MCF 10A (cell line): ENCODE data around the gene ST8SIA4. TPM values are rescaled to one million over a fixed set of nuclear protein-coding genes. Genes with fewer than 3 reads are reported as not detected.

Experiments used
- BruUV-seq: library from RNA; stranded (reverse); fragments of 400-500 nt; replicated peaks from 2 replicates; lab custom pipeline; 2021; lab: Mats Ljungman, UMichigan
- CTCF ChIA-PET: fragments of 300-600 bp; sonication (Branson Sonifier 250); formaldehyde crosslinking; extraction: SDS; loops from one replicate; lab custom pipeline; 2021; ENCODE audit warnings: antibody characterized with exemption, inconsistent platforms; lab: Yijun Ruan, JAX
- POLR2A ChIA-PET: fragments of 300-600, 350-650 bp; sonication (Branson Sonifier 250); formaldehyde crosslinking; extraction: SDS; loops from one replicate; lab custom pipeline; 2020; ENCODE audit warnings: antibody characterized with exemption, inconsistent platforms; lab: Yijun Ruan, JAX
- DNase-seq: peaks from one replicate; pipeline ENCODE4 v3.0.0-alpha.2; 2018; ENCODE audit not compliant: unreplicated experiment
- H3K27ac Mint-ChIP-seq: one replicate; pipeline ENCODE4 v1.8.0; 2022; ENCODE audit warnings: mild to moderate bottlenecking, low read depth, mixed read lengths; ENCODE audit not compliant: unreplicated experiment
- H3K27me3 Mint-ChIP-seq: one replicate; pipeline ENCODE4 v1.8.0; 2022; ENCODE audit warnings: mixed read lengths; ENCODE audit not compliant: insufficient read depth, unreplicated experiment
- H3K36me3 Mint-ChIP-seq: one replicate; pipeline ENCODE4 v1.8.0; 2022; ENCODE audit warnings: mild to moderate bottlenecking, moderate library complexity, mixed read lengths; ENCODE audit not compliant: insufficient read depth, unreplicated experiment
- H3K4me1 Mint-ChIP-seq: one replicate; pipeline ENCODE4 v1.8.0; 2022; ENCODE audit warnings: mixed read lengths; ENCODE audit not compliant: insufficient read depth, unreplicated experiment
- H3K4me3 Mint-ChIP-seq: one replicate; pipeline ENCODE4 v1.8.0; 2022; ENCODE audit warnings: mild to moderate bottlenecking, moderate library complexity, mixed read lengths; ENCODE audit not compliant: unreplicated experiment
- H3K9me3 Mint-ChIP-seq: one replicate; pipeline ENCODE4 v1.8.0; 2022; ENCODE audit warnings: mixed read lengths; ENCODE audit not compliant: unreplicated experiment
- intact Hi-C: fragments of 100-400 bp; cut with micrococcal nuclease; formaldehyde crosslinking; loops from 2 replicates; pipeline ENCODE4 v1.14.1; 2022
- total RNA-seq: library from RNA; stranded (reverse); gene quantifications from 2 replicates; pipeline ENCODE4 v1.2.3, GENCODE V29; 2022
- TF ChIP-seq, protein P1 (sequence below): fragments of 200-600 bp; IDR thresholded peaks from one replicate; pipeline ENCODE4 v1.8.0; 2022; ENCODE audit warnings: antibody characterized with exemption, mild to moderate bottlenecking; ENCODE audit not compliant: unreplicated experiment

The ST8SIA4 gene
- total RNA-seq, 1 experiment from 2014 or later: 0.26 TPM

DNA sequence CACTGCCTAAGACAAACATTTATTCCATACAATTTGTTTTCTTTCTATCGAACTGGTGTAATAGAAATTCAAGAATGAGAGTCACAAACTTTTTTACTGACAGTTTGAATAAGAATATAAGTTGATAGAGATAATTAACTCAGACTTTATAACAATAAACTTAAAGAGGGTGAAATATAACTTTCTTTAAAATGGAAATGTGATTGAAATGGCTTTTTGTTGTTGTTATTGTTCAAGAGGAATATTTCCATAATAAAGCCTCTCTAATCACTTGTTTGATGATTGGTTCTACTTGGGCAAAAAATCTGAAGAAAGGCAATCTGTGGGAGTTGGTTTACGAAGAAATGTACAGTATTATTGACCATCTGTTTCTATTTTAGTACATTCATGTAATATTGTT lies 79.3 kb downstream of the ST8SIA4 start:
- BruUV-seq: no TSS peak
- ChIA-PET CTCF (no interaction called here), POLR2A (no interaction called here)
- H3K9me3 Mint-ChIP-seq: no peaks in the 10 kb centered on the region
- H3K27me3 Mint-ChIP-seq: no peaks in the 10 kb centered on the region
- H3K4me1 Mint-ChIP-seq: peaks cover 15% of the 10 kb centered on the region
- H3K4me3 Mint-ChIP-seq: no peak overlapping the region
- no peaks in the 10 kb centered on the region for H3K36me3 Mint-ChIP-seq
- no peak for DNase-seq
- TF ChIP-seq, protein P1, sequence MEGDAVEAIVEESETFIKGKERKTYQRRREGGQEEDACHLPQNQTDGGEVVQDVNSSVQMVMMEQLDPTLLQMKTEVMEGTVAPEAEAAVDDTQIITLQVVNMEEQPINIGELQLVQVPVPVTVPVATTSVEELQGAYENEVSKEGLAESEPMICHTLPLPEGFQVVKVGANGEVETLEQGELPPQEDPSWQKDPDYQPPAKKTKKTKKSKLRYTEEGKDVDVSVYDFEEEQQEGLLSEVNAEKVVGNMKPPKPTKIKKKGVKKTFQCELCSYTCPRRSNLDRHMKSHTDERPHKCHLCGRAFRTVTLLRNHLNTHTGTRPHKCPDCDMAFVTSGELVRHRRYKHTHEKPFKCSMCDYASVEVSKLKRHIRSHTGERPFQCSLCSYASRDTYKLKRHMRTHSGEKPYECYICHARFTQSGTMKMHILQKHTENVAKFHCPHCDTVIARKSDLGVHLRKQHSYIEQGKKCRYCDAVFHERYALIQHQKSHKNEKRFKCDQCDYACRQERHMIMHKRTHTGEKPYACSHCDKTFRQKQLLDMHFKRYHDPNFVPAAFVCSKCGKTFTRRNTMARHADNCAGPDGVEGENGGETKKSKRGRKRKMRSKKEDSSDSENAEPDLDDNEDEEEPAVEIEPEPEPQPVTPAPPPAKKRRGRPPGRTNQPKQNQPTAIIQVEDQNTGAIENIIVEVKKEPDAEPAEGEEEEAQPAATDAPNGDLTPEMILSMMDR: no peak
- H3K27ac Mint-ChIP-seq: no peak overlapping the region
- intact Hi-C loops: no loop called here

- no peak overlapping the region for H3K4me3 Mint-ChIP-seq
- no peaks in the 10 kb centered on the region for H3K36me3 Mint-ChIP-seq
- intact Hi-C loops: no loop called here
Observed at GRCh38 chr5:100821751-100822150, 81.3 kb downstream of the ST8SIA4 start.

DNA sequence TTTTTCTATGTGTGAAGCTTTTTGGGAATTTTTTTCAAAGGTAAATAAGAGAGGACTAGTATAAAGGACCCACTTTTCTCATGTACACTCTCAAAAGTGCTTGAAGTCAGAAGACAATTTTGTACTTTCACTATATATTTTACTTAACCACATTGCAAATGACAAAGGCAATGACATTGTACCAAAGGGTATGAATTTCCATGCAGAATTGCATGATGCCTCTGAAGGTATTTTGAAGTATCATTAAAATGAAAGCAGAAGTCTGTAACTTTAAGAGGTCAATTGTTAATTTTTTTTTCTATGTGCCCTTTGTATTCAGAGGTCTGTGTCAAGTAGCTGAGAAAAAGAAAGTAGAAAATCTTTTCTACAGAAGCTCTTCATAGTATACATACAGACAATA lies 84.7 kb downstream of the ST8SIA4 start:
- no peaks in the 10 kb centered on the region for H3K4me1 Mint-ChIP-seq
- H3K9me3 Mint-ChIP-seq: no peaks in the 10 kb centered on the region
- POLR2A ChIA-PET: interaction anchor here (1.6 kb wide), 1 partner anchor 10 kb away, joined by 3 read pairs; no protein-coding TSS in a partner anchor
- H3K27me3 Mint-ChIP-seq: no peaks in the 10 kb centered on the region
- DNase-seq: no peak
- no peak overlapping the region for H3K27ac Mint-ChIP-seq
- H3K36me3 Mint-ChIP-seq: no peaks in the 10 kb centered on the region
- CTCF ChIA-PET: interaction anchor here (0.6 to 2.0 kb wide), 2 partner anchors 10 to 59 kb away, joined by 3 to 7 read pairs; no protein-coding TSS in a partner anchor
- BruUV-seq: no TSS peak
- TF ChIP-seq, protein P1: no peak
- H3K4me3 Mint-ChIP-seq: no peak overlapping the region
- intact Hi-C loops: no loop called here

More at GRCh38 chr5:100821751-100822150, 81.3 kb downstream of the ST8SIA4 start:
- ChIA-PET CTCF (no interaction called here), POLR2A (no interaction called here)
- no peak for DNase-seq
- TF ChIP-seq, protein P1: no peak
- H3K9me3 Mint-ChIP-seq: no peaks in the 10 kb centered on the region
- H3K27me3 Mint-ChIP-seq: no peaks in the 10 kb centered on the region
- no peaks in the 10 kb centered on the region for H3K4me1 Mint-ChIP-seq
- H3K27ac Mint-ChIP-seq: no peak overlapping the region
- no TSS peak for BruUV-seq

DNA sequence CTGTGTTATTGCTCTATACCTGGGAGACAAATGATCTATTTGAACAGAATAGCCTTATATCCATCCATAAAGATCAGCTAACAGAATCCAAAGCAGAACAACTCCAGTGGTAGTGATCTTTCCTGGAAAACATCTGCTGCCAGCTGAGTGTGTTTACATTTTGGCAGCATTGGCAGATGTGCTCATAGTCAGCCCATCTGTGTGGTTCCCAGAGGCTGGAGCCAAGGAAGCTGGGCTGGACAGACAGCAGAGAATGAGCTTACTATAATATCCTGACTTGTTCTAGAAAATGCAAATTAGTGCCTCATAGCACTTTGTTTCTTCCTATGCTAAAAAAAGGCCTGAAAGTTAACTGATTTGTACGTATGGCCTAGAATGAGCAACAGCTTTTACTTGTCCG lies 99.7 kb downstream of the ST8SIA4 start:
- no peaks in the 10 kb centered on the region for H3K4me1 Mint-ChIP-seq
- intact Hi-C loops: no loop called here
- H3K4me3 Mint-ChIP-seq: no peak overlapping the region
- no peaks in the 10 kb centered on the region for H3K36me3 Mint-ChIP-seq
- DNase-seq: no peak
- ChIA-PET POLR2A (no interaction called here), CTCF (interaction anchor here (0.6 to 1.0 kb wide), 3 partner anchors 15 to 29 kb away, joined by 3 to 8 read pairs (median 3); no protein-coding TSS in a partner anchor)
- no peaks in the 10 kb centered on the region for H3K27me3 Mint-ChIP-seq
- H3K27ac Mint-ChIP-seq: no peak overlapping the region
- no TSS peak for BruUV-seq
- no peaks in the 10 kb centered on the region for H3K9me3 Mint-ChIP-seq
- TF ChIP-seq, protein P1: no peak
